Smooth muscle cell (in vitro differentiated cells): ENCODE measurements around the gene CDC45. TPM values are rescaled to one million over a fixed set of nuclear protein-coding genes. Genes with fewer than 3 reads are reported as not detected.
"Not testable (repeated sequence)": the region's sequence is repeated elsewhere in the genome, so short reads cannot be mapped to it uniquely, and the experiment has no call there.

ENCODE experiments used
- DNase-seq: peaks from one replicate; lab custom pipeline; 2025; ENCODE audit not compliant: unreplicated experiment; lab: John Stamatoyannopoulos, UW
- H2AFZ ChIP-seq: fragments of 200-600 bp; sonication (generic); 2 replicates; pipeline ENCODE4 v1.6.0; 2016; ENCODE audit warnings: antibody characterized with exemption, low read depth, mild to moderate bottlenecking
- H3F3A ChIP-seq: fragments of 200-600 bp; sonication (generic); 2 replicates; pipeline ENCODE4 v1.6.0; 2017; ENCODE audit warnings: antibody characterized with exemption, low read depth
- H3K27ac ChIP-seq: fragments of 200-600 bp; sonication (generic); 2 replicates; pipeline ENCODE4 v1.5.1; 2016; ENCODE audit warnings: low read depth, mild to moderate bottlenecking
- H3K27me3 ChIP-seq: fragments of 200-600 bp; sonication (generic); 2 replicates; pipeline ENCODE4 v1.6.1; 2016; ENCODE audit warnings: low read depth, mild to moderate bottlenecking
- H3K36me3 ChIP-seq: fragments of 200-600 bp; sonication (generic); 2 replicates; pipeline ENCODE4 v1.5.1; 2016; ENCODE audit warnings: low read depth
- H3K4me1 ChIP-seq: fragments of 200-600 bp; sonication (generic); 2 replicates; pipeline ENCODE4 v1.5.1; 2016; ENCODE audit warnings: low read depth
- H3K4me2 ChIP-seq: fragments of 200-600 bp; sonication (generic); 2 replicates; pipeline ENCODE4 v1.6.0; 2016; ENCODE audit warnings: mild to moderate bottlenecking
- H3K4me3 ChIP-seq: fragments of 200-600 bp; sonication (generic); 2 replicates; pipeline ENCODE4 v1.5.1; 2016; ENCODE audit warnings: mild to moderate bottlenecking
- H3K79me2 ChIP-seq: fragments of 200-600 bp; sonication (generic); 2 replicates; pipeline ENCODE4 v1.6.0; 2016; ENCODE audit warnings: low read depth, mild to moderate bottlenecking
- H3K9ac ChIP-seq: fragments of 200-600 bp; sonication (generic); 2 replicates; pipeline ENCODE4 v1.6.0; 2016; ENCODE audit warnings: low read depth
- H3K9me3 ChIP-seq: fragments of 200-600 bp; sonication (generic); replicated peaks from 2 replicates; pipeline ENCODE4 v1.5.1; 2016; ENCODE audit warnings: low read depth
- H4K20me1 ChIP-seq: fragments of 200-600 bp; sonication (generic); 2 replicates; pipeline ENCODE4 v1.6.0; 2016; ENCODE audit warnings: low read depth
- CTCF ChIP-seq: fragments of 200-600 bp; sonication (generic); IDR thresholded peaks from 2 replicates; pipeline ENCODE4 v1.5.1; 2017; ENCODE audit warnings: borderline replicate concordance, mild to moderate bottlenecking, antibody characterized with exemption; ENCODE audit not compliant: insufficient read depth, poor library complexity, severe bottlenecking
- WGBS: methylation state at CpG from one replicate; pipeline ENCODE4 v1.1.7; 2016; ENCODE audit warnings: low lambda C conversion rate; 5-methylcytosine and 5-hydroxymethylcytosine counted together
- polyA plus RNA-seq: library from polyadenylated mRNA; unstranded; fragments of >200 nt; fragmentation: Nextera tagmentation; extraction: Ambion mirVana; gene quantifications from 2 replicates; pipeline ENCODE4 v1.2.1, GENCODE V29; 2016
- total RNA-seq: library from RNA; depleted of rRNA; stranded (reverse); fragments of >200 nt; gene quantifications from 2 replicates; pipeline ENCODE4 v1.2.3, GENCODE V29; 2014

CDC45 gene
- total and polyA plus RNA-seq, 2 experiments from 2014 or later = 9.3 to 13.7 TPM

DNA sequence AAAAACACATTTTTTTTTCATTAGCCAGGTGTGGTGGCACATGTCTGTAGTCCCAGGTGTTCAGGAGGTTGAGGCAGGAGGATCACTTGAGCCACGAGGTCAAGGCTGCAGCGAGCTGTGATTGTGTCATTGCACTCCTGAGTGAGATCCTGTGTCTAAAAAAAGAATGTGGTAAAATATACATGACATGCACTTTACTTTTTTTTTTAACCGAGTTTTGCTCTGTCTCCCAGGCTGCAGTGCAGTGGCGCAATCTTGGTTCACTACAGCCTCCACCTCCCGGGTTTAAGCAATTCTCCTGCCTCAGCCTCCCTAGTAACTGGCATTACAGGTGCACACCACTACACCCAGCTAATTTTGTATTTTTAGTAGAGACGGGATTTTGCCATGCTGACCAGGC is 67.0 kb downstream of the CDC45 start:
- H3K79me2 ChIP-seq = no peaks in the 10 kb centered on the region
- H3K4me3 ChIP-seq = no peak overlapping the region
- no peaks in the 10 kb centered on the region for H3K9me3 ChIP-seq
- DNase-seq = no peak
- H3K36me3 ChIP-seq = no peaks in the 10 kb centered on the region
- no peak overlapping the region for H3K27ac ChIP-seq
- H2AFZ ChIP-seq = no peak overlapping the region
- H3K4me2 ChIP-seq = no peak overlapping the region
- WGBS = 72% methylated on average over 6 of the region's 6 CpGs
- H4K20me1 ChIP-seq = no peaks in the 10 kb centered on the region
- no peak overlapping the region for H3K9ac ChIP-seq
- TF ChIP-seq CTCF = no peak
- no peaks in the 10 kb centered on the region for H3K4me1 ChIP-seq
- no peaks in the 10 kb centered on the region for H3F3A ChIP-seq
- H3K27me3 ChIP-seq = no peaks in the 10 kb centered on the region

- Histone ChIP-seq H3K9ac (no peak overlapping the region), H3K36me3 (no peaks in the 10 kb centered on the region), H3K4me2 (no peak overlapping the region), H3K27ac (no peak overlapping the region), H2AFZ (no peak overlapping the region), H3K79me2 (no peaks in the 10 kb centered on the region), H3F3A (no peaks in the 10 kb centered on the region), H3K4me1 (no peaks in the 10 kb centered on the region), H4K20me1 (no peaks in the 10 kb centered on the region), H3K9me3 (no peaks in the 10 kb centered on the region), H3K27me3 (no peaks in the 10 kb centered on the region), H3K4me3 (no peak overlapping the region)
- DNase-seq = no peak
- no peak for TF ChIP-seq CTCF
- WGBS = 90% methylated on average over 8 of the region's 8 CpGs
These were observed 67.9 kb downstream of the CDC45 start for GRCh38 chr22:19547620-19548019.

DNA sequence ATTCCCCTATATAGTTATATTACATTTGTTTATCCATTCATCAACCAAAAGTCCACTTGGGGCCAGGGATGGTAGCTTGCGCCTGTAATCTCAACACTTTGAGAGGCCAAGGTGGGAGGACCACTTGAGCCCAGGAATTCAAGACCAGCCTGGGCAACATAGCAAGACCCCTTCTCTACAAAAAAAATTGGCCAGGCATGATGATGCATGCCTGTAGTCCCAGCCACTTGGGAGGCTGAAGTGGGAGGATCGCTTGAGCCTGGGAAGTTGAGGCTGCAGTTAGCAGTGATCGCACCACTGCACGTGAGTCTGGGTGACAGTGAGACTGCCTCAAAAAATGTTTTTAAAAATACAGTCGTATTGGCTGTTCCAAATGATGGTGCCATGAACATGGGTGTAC is 68.7 kb downstream of the CDC45 start:
- not testable (repeated sequence) for DNase-seq, H3K4me3 ChIP-seq, H3K4me2 ChIP-seq, H3K27me3 ChIP-seq, H3K27ac ChIP-seq, H4K20me1 ChIP-seq, H3K9me3 ChIP-seq, H3K36me3 ChIP-seq, H3F3A ChIP-seq, H3K4me1 ChIP-seq, H3K79me2 ChIP-seq, H2AFZ ChIP-seq, H3K9ac ChIP-seq
- 95% methylated on average over 5 of the region's 5 CpGs for WGBS

GRCh38 chr22:19548964-19549363 is 69.2 kb downstream of the CDC45 start:
- Histone ChIP-seq H3F3A (no peaks in the 10 kb centered on the region), H3K9me3 (no peaks in the 10 kb centered on the region), H3K4me1 (no peaks in the 10 kb centered on the region), H3K4me3 (no peak overlapping the region), H4K20me1 (no peaks in the 10 kb centered on the region), H3K9ac (no peak overlapping the region), H3K36me3 (no peaks in the 10 kb centered on the region), H3K27ac (no peak overlapping the region), H3K27me3 (no peaks in the 10 kb centered on the region), H3K4me2 (no peak overlapping the region), H2AFZ (no peak overlapping the region), H3K79me2 (no peaks in the 10 kb centered on the region)
- no peak for DNase-seq
- WGBS = 85% methylated on average over 2 of the region's 2 CpGs
- TF ChIP-seq CTCF = no peak
